ENCODE data around the gene CATSPERD.

- TF ChIP-seq CTCF (IDR thresholded peaks at IDR 0.05; ENCODE audit: low read depth, low read length, missing input control) = no peak
- no peak for TF ChIP-seq TAF1 (conservative IDR thresholded peaks at IDR 0.05)
- no peak for TF ChIP-seq RAD21 (IDR thresholded peaks at IDR 0.05)
Measured at GRCh38 chr19:5808120-5808816, 87.8 kb downstream of the CATSPERD start.

Data from liver (tissue), 3 donors.